ENCODE results near the gene ATP5F1D. TPM values are rescaled to one million over a fixed set of nuclear protein-coding genes. Genes with fewer than 3 reads are reported as not detected.

ATP5F1D gene
- total and polyA plus RNA-seq, 2 of the 13 experiments (the other 11 are each of a cell fraction or from before 2014, with no cell fraction given), result 39.4 to 78.7 TPM

DNA sequence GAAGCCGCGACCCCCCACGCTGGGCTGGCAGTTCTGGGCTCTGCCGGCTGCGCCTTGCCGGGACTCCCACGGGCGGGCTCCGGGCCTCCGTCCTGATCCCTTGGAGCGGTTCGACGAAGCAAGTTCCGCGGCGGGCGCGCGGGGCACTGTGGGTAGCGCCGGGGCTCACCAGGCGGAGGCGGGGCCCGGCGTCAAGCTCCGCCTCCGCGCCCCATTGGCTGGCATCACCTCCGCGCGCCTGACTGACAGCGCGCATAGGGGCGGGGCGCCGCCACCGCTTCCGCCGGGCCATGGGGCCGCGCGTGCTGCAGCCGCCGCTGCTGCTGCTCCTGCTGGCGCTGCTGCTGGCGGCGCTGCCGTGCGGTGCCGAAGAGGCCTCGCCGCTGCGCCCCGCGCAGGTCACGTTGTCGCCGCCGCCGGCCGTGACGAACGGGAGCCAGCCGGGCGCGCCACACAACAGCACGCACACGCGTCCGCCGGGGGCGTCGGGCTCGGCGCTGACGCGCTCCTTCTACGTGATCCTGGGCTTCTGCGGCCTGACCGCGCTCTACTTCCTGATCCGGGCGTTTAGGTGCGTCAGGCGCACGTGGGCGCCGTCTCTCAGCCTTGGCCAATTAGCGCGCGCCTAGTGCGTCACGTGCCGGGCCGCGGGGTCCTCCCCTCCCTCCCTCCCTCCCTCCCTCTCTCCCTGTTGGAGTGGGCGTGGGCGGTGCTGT, 33.9 kb downstream of the ATP5F1D start, which contains the start of gene FAM174C (continued):
- TF ChIP-seq, protein P1, sequence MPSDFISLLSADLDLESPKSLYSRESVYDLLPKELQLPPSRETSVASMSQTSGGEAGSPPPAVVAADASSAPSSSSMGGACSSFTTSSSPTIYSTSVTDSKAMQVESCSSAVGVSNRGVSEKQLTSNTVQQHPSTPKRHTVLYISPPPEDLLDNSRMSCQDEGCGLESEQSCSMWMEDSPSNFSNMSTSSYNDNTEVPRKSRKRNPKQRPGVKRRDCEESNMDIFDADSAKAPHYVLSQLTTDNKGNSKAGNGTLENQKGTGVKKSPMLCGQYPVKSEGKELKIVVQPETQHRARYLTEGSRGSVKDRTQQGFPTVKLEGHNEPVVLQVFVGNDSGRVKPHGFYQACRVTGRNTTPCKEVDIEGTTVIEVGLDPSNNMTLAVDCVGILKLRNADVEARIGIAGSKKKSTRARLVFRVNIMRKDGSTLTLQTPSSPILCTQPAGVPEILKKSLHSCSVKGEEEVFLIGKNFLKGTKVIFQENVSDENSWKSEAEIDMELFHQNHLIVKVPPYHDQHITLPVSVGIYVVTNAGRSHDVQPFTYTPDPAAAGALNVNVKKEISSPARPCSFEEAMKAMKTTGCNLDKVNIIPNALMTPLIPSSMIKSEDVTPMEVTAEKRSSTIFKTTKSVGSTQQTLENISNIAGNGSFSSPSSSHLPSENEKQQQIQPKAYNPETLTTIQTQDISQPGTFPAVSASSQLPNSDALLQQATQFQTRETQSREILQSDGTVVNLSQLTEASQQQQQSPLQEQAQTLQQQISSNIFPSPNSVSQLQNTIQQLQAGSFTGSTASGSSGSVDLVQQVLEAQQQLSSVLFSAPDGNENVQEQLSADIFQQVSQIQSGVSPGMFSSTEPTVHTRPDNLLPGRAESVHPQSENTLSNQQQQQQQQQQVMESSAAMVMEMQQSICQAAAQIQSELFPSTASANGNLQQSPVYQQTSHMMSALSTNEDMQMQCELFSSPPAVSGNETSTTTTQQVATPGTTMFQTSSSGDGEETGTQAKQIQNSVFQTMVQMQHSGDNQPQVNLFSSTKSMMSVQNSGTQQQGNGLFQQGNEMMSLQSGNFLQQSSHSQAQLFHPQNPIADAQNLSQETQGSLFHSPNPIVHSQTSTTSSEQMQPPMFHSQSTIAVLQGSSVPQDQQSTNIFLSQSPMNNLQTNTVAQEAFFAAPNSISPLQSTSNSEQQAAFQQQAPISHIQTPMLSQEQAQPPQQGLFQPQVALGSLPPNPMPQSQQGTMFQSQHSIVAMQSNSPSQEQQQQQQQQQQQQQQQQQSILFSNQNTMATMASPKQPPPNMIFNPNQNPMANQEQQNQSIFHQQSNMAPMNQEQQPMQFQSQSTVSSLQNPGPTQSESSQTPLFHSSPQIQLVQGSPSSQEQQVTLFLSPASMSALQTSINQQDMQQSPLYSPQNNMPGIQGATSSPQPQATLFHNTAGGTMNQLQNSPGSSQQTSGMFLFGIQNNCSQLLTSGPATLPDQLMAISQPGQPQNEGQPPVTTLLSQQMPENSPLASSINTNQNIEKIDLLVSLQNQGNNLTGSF (CRISPR knock-in tag; IDR thresholded peaks at IDR 0.05), result no peak
- TF ChIP-seq TCF7 (IDR thresholded peaks at IDR 0.05; ENCODE audit: low read depth) (no peak), ZNF124 (CRISPR knock-in tag; IDR thresholded peaks at IDR 0.05) (no peak; the same call in 1 of the 2 replicates), SCMH1 (CRISPR knock-in tag; IDR thresholded peaks at IDR 0.05; ENCODE audit: borderline replicate concordance) (no peak), ZBTB7B (CRISPR knock-in tag; IDR thresholded peaks at IDR 0.05) (no peak), ZNF576 (CRISPR knock-in tag; IDR thresholded peaks at IDR 0.05) (no peak), ZNF672 (CRISPR knock-in tag; IDR thresholded peaks at IDR 0.05) (peak; percentile 96), FOXA3 (CRISPR knock-in tag; IDR thresholded peaks at IDR 0.05) (0 out of 2 replicates have a peak, but pooled peaks have one; percentile 4), ZBTB14 (CRISPR knock-in tag; IDR thresholded peaks at IDR 0.05) (no peak), SRSF1 (optimal IDR thresholded peaks at IDR 0.05; ENCODE audit: low read depth, low read length) (peak; percentile 14), PHB2 (IDR thresholded peaks at IDR 0.05; ENCODE audit: partially characterized antibody) (no peak), ZNF282 (IDR thresholded peaks at IDR 0.05; ENCODE audit: partially characterized antibody) (no peak), ZNF512 (CRISPR knock-in tag; IDR thresholded peaks at IDR 0.05) (no peak), ZNF83 (CRISPR knock-in tag; IDR thresholded peaks at IDR 0.05; ENCODE audit: borderline replicate concordance) (no peak), NR2F1 (CRISPR knock-in tag; IDR thresholded peaks at IDR 0.05) (no peak), SUZ12 (IDR thresholded peaks at IDR 0.05; ENCODE audit: low read depth, low read length) (peak; percentile 52; the same call in 1 of the 2 replicates)
- TF ChIP-seq, protein P2, sequence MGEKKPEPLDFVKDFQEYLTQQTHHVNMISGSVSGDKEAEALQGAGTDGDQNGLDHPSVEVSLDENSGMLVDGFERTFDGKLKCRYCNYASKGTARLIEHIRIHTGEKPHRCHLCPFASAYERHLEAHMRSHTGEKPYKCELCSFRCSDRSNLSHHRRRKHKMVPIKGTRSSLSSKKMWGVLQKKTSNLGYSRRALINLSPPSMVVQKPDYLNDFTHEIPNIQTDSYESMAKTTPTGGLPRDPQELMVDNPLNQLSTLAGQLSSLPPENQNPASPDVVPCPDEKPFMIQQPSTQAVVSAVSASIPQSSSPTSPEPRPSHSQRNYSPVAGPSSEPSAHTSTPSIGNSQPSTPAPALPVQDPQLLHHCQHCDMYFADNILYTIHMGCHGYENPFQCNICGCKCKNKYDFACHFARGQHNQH (CRISPR knock-in tag; IDR thresholded peaks at IDR 0.05), result peak; percentile 22; the same call in 1 of the 2 replicates

Measured in HepG2 (cell line).